EL (cell line): ENCODE results near the gene MED10.

Experiments used
- DNase-seq: peaks from one replicate; pipeline ENCODE4 v3.0.0-alpha.2; 2016

MED10 gene

GRCh38 chr5:6398570-6399230, 20.4 kb upstream of the MED10 start:
- no peak for DNase-seq

GRCh38 chr5:6397536-6398269, 19.4 kb upstream of the MED10 start:
- no peak for DNase-seq

- no peak for DNase-seq
Observed at GRCh38 chr5:6396836-6397535, 18.6 kb upstream of the MED10 start.

GRCh38 chr5:6396043-6396442, 17.7 kb upstream of the MED10 start:
- DNase-seq = no peak

GRCh38 chr5:6395621-6396020, 17.3 kb upstream of the MED10 start:
- DNase-seq = no peak

- DNase-seq = no peak
Observed at GRCh38 chr5:6395102-6395445, 16.7 kb upstream of the MED10 start.

- DNase-seq = no peak
Observed at GRCh38 chr5:6394429-6395101, 16.2 kb upstream of the MED10 start.

- DNase-seq = no peak
Observed at GRCh38 chr5:6393596-6394194, 15.3 kb upstream of the MED10 start.

GRCh38 chr5:6392561-6392960, 14.2 kb upstream of the MED10 start:
- no peak for DNase-seq

- DNase-seq = no peak
Observed at GRCh38 chr5:6391151-6391550, 12.8 kb upstream of the MED10 start.

- no peak for DNase-seq
Observed at GRCh38 chr5:6389946-6390530, 11.7 kb upstream of the MED10 start.

GRCh38 chr5:6389397-6389796, 11.1 kb upstream of the MED10 start:
- DNase-seq = no peak

GRCh38 chr5:6387970-6388369, 9.6 kb upstream of the MED10 start:
- DNase-seq = no peak

- DNase-seq = no peak
Observed at GRCh38 chr5:6386271-6386670, 7.9 kb upstream of the MED10 start.

- no peak for DNase-seq
Observed at GRCh38 chr5:6384856-6385255, 6.5 kb upstream of the MED10 start.

GRCh38 chr5:6383376-6383775, 5.0 kb upstream of the MED10 start:
- no peak for DNase-seq

GRCh38 chr5:6379246-6379645, 899 bp upstream of the MED10 start:
- DNase-seq = no peak

GRCh38 chr5:6378766-6379103, 388 bp upstream of the MED10 start:
- DNase-seq = no peak

GRCh38 chr5:6377582-6377904, 804 bp downstream of the MED10 start:
- no peak for DNase-seq

GRCh38 chr5:6376974-6377520, 1.3 kb downstream of the MED10 start:
- no peak for DNase-seq

- DNase-seq = no peak
Observed at GRCh38 chr5:6373081-6373846, 5.1 kb downstream of the MED10 start.
